Colon (tissue), 2 donors: ENCODE results near the gene DICER1.

Source experiments
- FAIRE-seq: peaks from 2 replicates; lab custom pipeline; 2012; peaks lifted over from hg19 to GRCh38; lab: Jason Lieb, UNC
- donor health status: control.
- donor health status: control.

The DICER1 gene

DNA sequence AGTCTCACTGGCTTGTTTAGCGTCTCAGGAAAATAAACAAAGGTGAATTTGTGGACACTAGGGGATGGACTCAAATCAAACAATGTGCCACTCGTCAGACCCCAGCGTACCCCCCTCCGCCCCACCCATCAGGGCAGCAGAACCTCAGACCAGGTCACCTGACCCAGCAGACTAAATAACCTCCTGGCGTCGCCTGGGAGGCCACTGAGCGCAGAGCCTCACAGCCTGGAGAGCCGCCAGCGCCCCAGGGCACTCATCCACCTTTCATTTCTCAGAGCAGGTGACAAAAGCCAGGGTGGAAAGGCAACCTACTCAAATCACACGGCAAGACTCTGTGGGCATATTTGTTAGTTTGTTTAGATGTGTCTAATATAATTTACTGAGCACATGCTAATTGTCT is 100.9 kb downstream of the DICER1 start:
- FAIRE-seq: no peak

- no peak for FAIRE-seq
These were observed 102.0 kb downstream of the DICER1 start for GRCh38 chr14:95055318-95055717.

- no peak for FAIRE-seq
These were observed 102.7 kb downstream of the DICER1 start for GRCh38 chr14:95054346-95055280.

DNA sequence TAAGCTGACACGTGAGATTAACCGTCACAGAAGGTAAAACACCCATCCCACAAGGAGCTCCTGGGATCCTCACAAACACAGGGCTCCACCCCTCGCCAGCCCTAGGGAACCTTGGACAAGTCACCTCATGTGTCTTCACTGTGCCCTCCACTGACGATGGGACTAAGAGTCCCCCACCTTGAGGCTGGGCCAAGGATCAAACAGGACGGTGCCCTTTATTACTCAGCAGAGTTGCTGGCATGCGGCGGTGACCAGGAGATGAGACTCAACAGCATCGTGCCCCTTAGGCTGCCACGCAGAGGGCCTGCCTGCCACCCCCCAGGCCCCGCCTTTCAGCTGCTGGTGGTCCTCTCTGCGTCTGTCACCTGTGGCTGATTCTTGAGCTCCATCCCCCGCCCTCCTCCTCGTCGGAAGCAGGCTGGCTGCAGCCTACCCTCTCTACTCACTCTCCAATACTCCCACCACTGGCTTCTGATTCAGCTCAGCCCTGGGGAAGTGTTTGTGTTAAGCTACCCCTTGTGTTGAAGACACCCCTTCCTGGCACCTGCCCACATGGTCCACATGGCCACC is 105.2 kb downstream of the DICER1 start:
- FAIRE-seq: no peak

DNA sequence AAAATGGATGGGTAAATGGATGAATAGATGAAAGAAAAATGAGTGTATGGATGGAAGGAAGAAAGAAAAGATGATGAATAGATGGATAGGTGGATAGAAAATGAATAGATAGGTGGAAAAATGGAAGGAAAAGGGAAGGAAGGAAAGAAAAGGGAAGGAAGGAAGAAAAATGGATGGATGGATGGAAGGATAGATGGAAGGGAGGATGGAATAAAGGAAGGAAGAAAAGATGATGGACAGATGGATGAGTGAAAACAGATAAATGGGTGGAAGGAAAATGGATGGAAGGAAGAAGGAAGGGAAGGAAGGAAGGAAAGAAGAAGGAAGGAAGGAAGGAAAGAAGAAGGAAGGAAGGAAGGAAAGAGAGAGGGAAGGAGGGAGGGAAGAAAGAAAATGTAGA is 107.4 kb downstream of the DICER1 start:
- no peak for FAIRE-seq

- no peak for FAIRE-seq
These were observed 108.5 kb downstream of the DICER1 start for GRCh38 chr14:95048771-95049312.

GRCh38 chr14:95047754-95048153 is 109.6 kb downstream of the DICER1 start:
- no peak for FAIRE-seq

- FAIRE-seq: no peak
These were observed 110.3 kb downstream of the DICER1 start for GRCh38 chr14:95046711-95047681.

- FAIRE-seq: no peak
These were observed 111.4 kb downstream of the DICER1 start for GRCh38 chr14:95045836-95046430.

DNA sequence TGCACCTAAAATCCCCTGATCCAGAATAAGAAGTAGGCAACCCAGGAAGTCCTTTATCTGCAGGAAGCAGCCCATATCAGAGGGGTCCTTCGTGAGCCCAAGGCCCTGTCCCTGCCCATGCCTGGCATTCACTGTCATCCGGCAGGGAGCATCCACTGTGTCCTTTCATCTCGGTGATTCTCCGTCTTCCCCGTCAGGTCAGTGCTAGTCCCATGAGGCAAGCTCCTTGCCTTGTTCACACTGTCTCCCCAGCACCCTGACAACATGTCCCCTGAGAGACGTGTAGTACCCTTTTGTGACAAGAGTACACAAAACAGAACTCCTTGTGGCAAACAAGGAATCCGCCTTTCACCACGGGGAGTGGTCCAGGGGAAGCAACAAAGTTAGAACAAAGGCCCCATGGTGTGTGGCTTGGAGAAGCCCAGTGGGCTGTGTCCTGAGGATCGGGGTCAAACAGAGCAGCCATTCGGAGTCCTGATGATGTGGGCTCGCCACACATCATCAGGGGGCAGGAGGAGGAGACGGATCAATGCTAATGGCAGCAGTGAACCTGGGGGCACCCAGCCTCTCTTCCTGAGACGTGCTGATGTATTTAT is 112.1 kb downstream of the DICER1 start:
- no peak for FAIRE-seq

GRCh38 chr14:95044463-95045105 is 112.7 kb downstream of the DICER1 start:
- FAIRE-seq: no peak

DNA sequence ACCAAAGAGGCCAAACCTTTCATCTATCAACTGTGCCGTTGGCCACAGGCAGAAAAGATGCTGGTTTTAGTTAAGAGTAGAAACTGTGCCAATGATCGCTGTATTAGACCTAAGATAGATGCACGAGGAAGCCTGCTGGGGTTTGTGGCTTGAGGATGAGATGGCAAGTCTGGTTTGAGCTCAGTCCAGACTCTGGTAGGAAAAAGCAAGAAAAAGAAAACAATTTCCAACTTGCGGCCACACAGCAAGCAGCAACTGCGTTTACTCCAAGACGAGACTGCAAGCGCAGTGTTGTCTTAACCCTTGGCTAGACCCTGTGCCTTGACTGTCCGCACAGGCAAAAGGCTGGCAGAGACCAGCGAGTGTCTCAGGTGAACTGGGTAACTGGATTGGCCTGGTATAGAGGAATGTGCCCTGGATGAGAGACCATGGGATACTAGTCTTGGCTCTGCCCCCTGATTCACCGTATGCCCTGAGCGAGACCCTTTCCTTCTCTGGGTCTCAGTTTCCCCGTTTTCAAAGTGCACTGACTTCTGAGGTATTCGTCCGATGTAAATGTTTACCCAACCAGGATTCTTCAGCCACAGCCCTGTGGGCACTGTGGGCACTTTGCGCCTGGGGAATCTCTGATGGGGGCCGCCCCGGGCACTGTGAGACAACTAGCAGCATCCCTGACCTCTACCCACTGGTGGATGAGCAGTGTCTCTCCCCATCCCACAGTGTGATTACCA is 113.4 kb downstream of the DICER1 start:
- no peak for FAIRE-seq

DNA sequence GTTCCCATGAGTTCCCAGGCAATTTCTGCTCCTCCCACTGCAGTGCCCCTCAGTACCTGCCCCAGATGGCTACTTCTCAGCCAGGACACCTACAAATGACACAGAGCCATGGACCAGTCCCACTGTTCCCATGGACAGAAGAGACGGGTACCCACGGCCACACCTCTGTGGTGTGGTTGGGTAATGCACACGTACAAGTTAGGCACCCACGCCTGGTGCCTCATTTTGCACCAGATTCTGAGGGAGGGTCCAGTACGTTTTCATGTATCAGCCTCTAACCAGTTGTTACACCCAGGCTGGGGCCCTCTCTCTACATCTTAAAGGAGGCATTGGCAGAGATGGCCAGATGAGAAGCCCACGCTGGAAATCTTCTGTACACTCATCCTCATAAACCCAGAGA is 114.0 kb downstream of the DICER1 start:
- no peak for FAIRE-seq

DNA sequence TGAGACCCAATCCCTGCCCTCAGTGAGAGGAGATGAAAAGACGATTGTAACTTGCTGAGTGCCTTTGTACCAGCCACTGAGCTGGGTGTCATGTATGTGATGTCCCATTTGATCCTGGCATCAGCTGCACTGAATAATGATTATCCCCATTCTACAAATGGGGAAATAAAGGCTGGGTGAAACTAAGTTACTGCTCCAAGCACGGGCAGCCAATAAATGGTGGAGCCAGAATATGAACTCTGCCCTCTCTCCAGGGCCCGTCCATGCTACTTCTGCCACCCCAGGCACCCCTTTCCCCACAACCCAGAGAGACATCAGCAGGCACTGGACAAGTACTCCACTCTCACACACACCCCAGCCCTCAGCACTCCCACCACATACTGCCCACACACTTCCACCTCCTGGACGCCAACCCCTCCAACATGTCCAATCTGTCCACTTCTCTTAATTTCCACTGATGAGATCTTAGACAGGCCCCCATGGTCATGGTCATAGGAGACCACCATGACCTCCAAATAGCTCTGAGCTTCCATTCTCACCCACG is 115.8 kb downstream of the DICER1 start:
- FAIRE-seq: no peak

- no peak for FAIRE-seq
These were observed 116.4 kb downstream of the DICER1 start for GRCh38 chr14:95040708-95041476.

DNA sequence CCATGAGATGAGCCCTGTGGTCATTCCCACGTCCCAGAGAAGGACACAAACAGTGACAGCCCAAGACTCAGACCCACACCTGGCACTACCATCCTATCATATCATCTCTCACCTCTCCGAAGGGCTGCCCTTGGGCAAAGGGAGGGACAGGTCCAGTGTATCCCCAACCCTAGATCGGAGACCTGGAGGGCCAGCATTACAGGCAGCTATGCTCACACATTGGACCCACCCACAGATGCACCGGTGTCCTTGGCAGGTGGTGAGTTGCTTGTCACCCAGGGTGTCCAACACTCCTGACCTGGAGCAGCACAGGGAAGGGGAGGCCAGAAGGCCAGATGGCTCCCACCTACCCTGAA is 117.4 kb downstream of the DICER1 start:
- no peak for FAIRE-seq

- no peak for FAIRE-seq
These were observed 117.9 kb downstream of the DICER1 start for GRCh38 chr14:95039259-95039992.

DNA sequence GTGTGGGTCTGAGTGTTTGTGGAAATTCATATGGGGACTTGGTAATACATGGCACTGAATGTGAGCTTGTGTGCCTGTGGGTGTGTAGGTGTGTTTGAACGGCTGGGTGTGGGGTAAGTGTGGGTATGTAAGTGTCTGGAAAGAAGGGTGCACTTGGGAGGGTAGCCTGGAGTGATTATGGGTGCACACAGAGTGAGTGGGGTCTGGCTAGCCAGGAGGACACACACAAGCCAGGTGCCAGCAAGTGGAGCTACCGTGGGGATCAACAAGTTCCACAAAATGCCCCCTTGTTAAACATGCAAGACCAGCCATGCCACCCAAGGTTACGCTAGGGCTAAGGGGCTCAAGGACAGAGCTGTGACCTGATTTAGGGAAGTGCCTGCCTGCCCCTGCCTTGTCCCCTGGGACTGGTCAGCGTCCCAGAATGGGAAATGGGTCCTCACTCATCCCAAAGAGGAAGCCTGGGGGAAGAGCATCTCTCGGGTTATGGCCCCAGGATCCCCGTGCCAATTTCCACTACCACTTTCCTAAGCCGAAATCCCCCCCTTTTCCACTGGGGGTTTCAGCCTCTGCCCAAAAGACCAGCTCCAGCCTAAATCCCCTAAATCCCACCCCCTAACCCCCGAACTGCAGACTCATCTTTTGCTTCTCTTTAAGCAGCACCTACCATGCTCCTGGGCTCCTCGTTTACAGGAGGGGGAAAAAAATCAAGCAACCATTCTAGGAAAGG is 118.6 kb downstream of the DICER1 start:
- no peak for FAIRE-seq
